Vagina (tissue), 2 donors: ENCODE data around the gene DIP2A. TPM values are rescaled to one million over a fixed set of nuclear protein-coding genes. Genes with fewer than 3 reads are reported as not detected.

Experiments
- DNase-seq, 2 donors: peaks; one replicate each; pipeline ENCODE4 v3.0.0-alpha.2; 2017; ENCODE audit errors: extremely low spot score in 2 of 2
- H3K27ac ChIP-seq: fragments of 200-600 bp; sonication (generic); one replicate; pipeline ENCODE4 v1.5.1; 2019
- H3K27me3 ChIP-seq: fragments of 200-600 bp; sonication (generic); one replicate; pipeline ENCODE4 v1.5.1; 2019
- H3K36me3 ChIP-seq, 2 donors: fragments of 200-600 bp; sonication (generic); one replicate each; pipeline ENCODE4 v1.5.1; 2017 to 2019
- H3K4me1 ChIP-seq: fragments of 200-600 bp; sonication (generic); one replicate; pipeline ENCODE4 v1.5.1; 2019
- H3K4me3 ChIP-seq, 2 donors: fragments of 200-600 bp; sonication (generic); 1 replicate in 1 of 2; 2 replicates in 1 of 2; pipeline ENCODE4 v1.5.1; 2016 to 2019
- H3K9me3 ChIP-seq: fragments of 200-600 bp; sonication (generic); one replicate; pipeline ENCODE4 v1.5.1; 2019
- CTCF ChIP-seq, 3 experiments: fragments of 450-650 bp in 2 of 3; fragments of 200-600 bp in 1 of 3; sonication (generic) in 1 of 3; IDR thresholded peaks; one replicate each; pipeline ENCODE4 v1.5.1; 2017 to 2019; ENCODE audit warnings: antibody characterized with exemption in 3 of 3, mild to moderate bottlenecking in 2 of 3, moderate library complexity in 2 of 3
- POLR2A ChIP-seq, 2 donors: fragments of 450-650 bp; IDR thresholded peaks; one replicate each; pipeline ENCODE4 v1.6.1; 2017; ENCODE audit warnings: antibody characterized with exemption in 2 of 2, mild to moderate bottlenecking in 2 of 2, moderate library complexity in 2 of 2
- POLR2AphosphoS5 ChIP-seq, 2 donors: sonication (generic); formaldehyde crosslinking; IDR thresholded peaks; one replicate each; pipeline ENCODE4 v1.9.0; 2017; ENCODE audit warnings: antibody characterized with exemption in 2 of 2, mild to moderate bottlenecking in 2 of 2, low read depth in 1 of 2; ENCODE audit not compliant: insufficient read depth in 1 of 2
- intact Hi-C: fragments of 100-400 bp; cut with DNase I; formaldehyde crosslinking; loops from one replicate; pipeline ENCODE4 v1.15.1; 2023
- total RNA-seq: library from RNA; depleted of rRNA; stranded (reverse); fragments of >200 nt; gene quantifications from one replicate; pipeline ENCODE4 v1.2.3, GENCODE V29; 2016

Gene DIP2A
- total RNA-seq, 1 donor from 2014 or later = 46.2 TPM

DNA sequence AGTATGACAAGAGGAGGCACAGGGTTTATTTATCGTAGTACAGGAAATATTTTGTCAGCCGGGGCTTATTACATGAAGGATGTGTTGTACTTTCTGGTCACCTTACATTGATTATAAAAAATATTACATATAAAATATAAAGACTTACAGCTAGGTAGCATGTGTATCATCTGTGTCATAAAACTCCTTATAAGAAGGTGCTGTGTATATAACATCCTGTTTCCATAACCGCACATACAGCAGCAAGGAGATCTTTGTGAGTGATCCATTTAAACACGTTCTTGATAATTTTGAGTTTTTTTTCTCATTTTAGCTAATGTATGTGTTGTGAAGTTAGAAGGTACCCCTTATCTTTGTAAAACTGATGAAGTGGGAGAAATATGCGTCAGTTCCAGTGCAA is 86.1 kb downstream of the DIP2A start:
- Histone ChIP-seq H3K27ac (no peak overlapping the region), H3K4me1 (no peaks in the 10 kb centered on the region), H3K36me3 (peaks cover 0 to 55% of the 10 kb centered on the region in 2 donors), H3K4me3 (no peak overlapping the region), H3K27me3 (no peaks in the 10 kb centered on the region), H3K9me3 (no peaks in the 10 kb centered on the region)
- intact Hi-C loops = no loop called here
- TF ChIP-seq POLR2A (IDR thresholded peaks at IDR 0.05) (no peak), CTCF (IDR thresholded peaks at IDR 0.05) (no peak), POLR2AphosphoS5 (IDR thresholded peaks at IDR 0.05; ENCODE audit: insufficient read depth in 1 of 2, low read depth in 1 of 2) (no peak)
- DNase-seq = no peak

DNA sequence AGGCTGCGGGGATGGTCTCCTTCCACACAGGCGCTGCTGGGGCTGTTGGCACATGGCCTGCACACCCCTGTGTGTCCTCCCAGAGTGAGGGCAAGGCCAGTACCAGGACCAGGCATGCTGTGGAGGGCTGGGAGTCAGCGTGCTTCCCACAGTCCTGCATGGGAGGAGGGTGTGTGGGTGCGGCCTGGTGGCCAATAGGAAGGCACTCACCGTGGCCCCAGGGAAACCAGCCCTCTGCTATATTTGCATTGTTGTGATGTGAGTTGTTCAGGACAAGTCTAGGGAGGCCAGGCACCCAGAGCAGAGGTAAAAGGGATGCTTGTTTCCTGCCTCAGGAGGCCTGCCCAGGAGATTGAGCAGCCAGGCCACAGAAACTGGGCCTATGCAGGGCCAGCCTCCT is 86.7 kb downstream of the DIP2A start:
- intact Hi-C loops = no loop called here
- TF ChIP-seq POLR2A (IDR thresholded peaks at IDR 0.05) (no peak), POLR2AphosphoS5 (IDR thresholded peaks at IDR 0.05; ENCODE audit: insufficient read depth in 1 of 2, low read depth in 1 of 2) (no peak), CTCF (IDR thresholded peaks at IDR 0.05) (no peak)
- peaks cover 0 to 53% of the 10 kb centered on the region in 2 donors for H3K36me3 ChIP-seq
- H3K27me3 ChIP-seq = no peaks in the 10 kb centered on the region
- no peaks in the 10 kb centered on the region for H3K9me3 ChIP-seq
- H3K4me3 ChIP-seq = no peak overlapping the region
- no peak overlapping the region for H3K27ac ChIP-seq
- H3K4me1 ChIP-seq = no peaks in the 10 kb centered on the region
- DNase-seq = no peak

- Histone ChIP-seq H3K27ac (no peak overlapping the region), H3K36me3 (peaks cover 0 to 57% of the 10 kb centered on the region in 2 donors), H3K4me1 (no peaks in the 10 kb centered on the region), H3K9me3 (no peaks in the 10 kb centered on the region), H3K27me3 (no peaks in the 10 kb centered on the region), H3K4me3 (no peak overlapping the region)
- intact Hi-C loops = no loop called here
- TF ChIP-seq CTCF (IDR thresholded peaks at IDR 0.05) (no peak), POLR2AphosphoS5 (IDR thresholded peaks at IDR 0.05; ENCODE audit: insufficient read depth in 1 of 2, low read depth in 1 of 2) (no peak), POLR2A (IDR thresholded peaks at IDR 0.05) (no peak)
- no peak for DNase-seq
These were observed 87.2 kb downstream of the DIP2A start for GRCh38 chr21:46545911-46546310.

- no peaks in the 10 kb centered on the region for H3K9me3 ChIP-seq
- H3K4me1 ChIP-seq = no peaks in the 10 kb centered on the region
- peaks cover 0 to 50% of the 10 kb centered on the region in 2 donors for H3K36me3 ChIP-seq
- no peak overlapping the region for H3K4me3 ChIP-seq
- TF ChIP-seq CTCF (IDR thresholded peaks at IDR 0.05) (no peak), POLR2A (IDR thresholded peaks at IDR 0.05) (no peak), POLR2AphosphoS5 (IDR thresholded peaks at IDR 0.05; ENCODE audit: insufficient read depth in 1 of 2, low read depth in 1 of 2) (no peak)
- peak in 1 of 2 donors; percentile 75 for DNase-seq
- no peak overlapping the region for H3K27ac ChIP-seq
- intact Hi-C loops = no loop called here
- no peaks in the 10 kb centered on the region for H3K27me3 ChIP-seq
These were observed 88.1 kb downstream of the DIP2A start for GRCh38 chr21:46546799-46547198.

DNA sequence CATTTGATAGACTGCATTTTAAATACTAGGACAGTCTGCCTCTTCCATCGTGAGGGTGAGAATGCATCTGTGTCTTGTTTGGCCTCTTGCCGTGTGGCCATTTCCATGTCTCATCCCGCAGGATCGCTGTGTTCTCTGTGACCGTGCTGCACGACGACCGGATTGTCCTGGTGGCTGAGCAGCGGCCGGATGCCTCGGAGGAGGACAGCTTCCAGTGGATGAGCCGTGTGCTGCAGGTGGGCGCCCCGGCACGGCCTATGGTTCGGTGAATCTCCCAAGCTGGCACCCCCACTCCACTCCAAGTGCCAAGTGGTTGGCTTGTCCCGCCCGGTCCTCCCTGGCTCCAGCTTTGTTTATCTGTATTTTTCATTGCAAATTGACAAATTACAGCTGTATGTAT is 91.0 kb downstream of the DIP2A start:
- TF ChIP-seq POLR2AphosphoS5 (IDR thresholded peaks at IDR 0.05; ENCODE audit: insufficient read depth in 1 of 2, low read depth in 1 of 2) = no peak
- no peak for TF ChIP-seq POLR2A (IDR thresholded peaks at IDR 0.05)
- no peak for TF ChIP-seq CTCF (IDR thresholded peaks at IDR 0.05)
- no peak overlapping the region for H3K4me3 ChIP-seq
- intact Hi-C loops = no loop called here
- no peaks in the 10 kb centered on the region for H3K4me1 ChIP-seq
- no peak overlapping the region for H3K27ac ChIP-seq
- H3K9me3 ChIP-seq = no peaks in the 10 kb centered on the region
- peaks cover 0 to 51% of the 10 kb centered on the region in 2 donors for H3K36me3 ChIP-seq
- DNase-seq = no peak
- H3K27me3 ChIP-seq = no peaks in the 10 kb centered on the region
